H9 (cell line): Measurements from ENCODE around the gene GJD4. TPM values are rescaled to one million over a fixed set of nuclear protein-coding genes. Genes with fewer than 3 reads are reported as not detected.

Source experiments
- DNase-seq: peaks from one replicate; pipeline ENCODE4 v3.0.0-alpha.2; 2017
- H2AFZ ChIP-seq: one replicate; pipeline ENCODE4 v1.6.1; 2013; ENCODE audit warnings: mild to moderate bottlenecking, low read length, control low read depth, moderate library complexity
- H2AK5ac ChIP-seq: 2 replicates; pipeline ENCODE4 v1.6.1; 2013; ENCODE audit warnings: low read length, control low read depth, mixed read lengths; ENCODE audit not compliant: insufficient read length
- H2BK120ac ChIP-seq: one replicate; pipeline ENCODE4 v1.6.1; 2013; ENCODE audit warnings: low read depth, mild to moderate bottlenecking, low read length, control low read depth, inconsistent platforms; ENCODE audit not compliant: poor library complexity, severe bottlenecking
- H2BK12ac ChIP-seq: 2 replicates; pipeline ENCODE4 v1.6.1; 2013; ENCODE audit warnings: low read length, control low read depth, mixed read lengths, low read depth; ENCODE audit not compliant: insufficient read length
- H2BK15ac ChIP-seq: 2 replicates; pipeline ENCODE4 v1.6.1; 2013; ENCODE audit warnings: low read depth, low read length, control low read depth
- H2BK20ac ChIP-seq: one replicate; pipeline ENCODE4 v1.6.1; 2013; ENCODE audit warnings: low read depth, mild to moderate bottlenecking, low read length, control low read depth, inconsistent platforms; ENCODE audit not compliant: poor library complexity, severe bottlenecking
- H2BK5ac ChIP-seq: 2 replicates; pipeline ENCODE4 v1.6.1; 2013; ENCODE audit warnings: low read length, control low read depth, mixed read lengths; ENCODE audit not compliant: insufficient read length
- H3K14ac ChIP-seq: 2 replicates; pipeline ENCODE4 v1.6.1; 2013; ENCODE audit warnings: low read length, control low read depth; ENCODE audit not compliant: insufficient read depth
- H3K18ac ChIP-seq: 2 replicates; pipeline ENCODE4 v1.6.1; 2013; ENCODE audit warnings: low read depth, mild to moderate bottlenecking, mixed read lengths, low read length, control low read depth; ENCODE audit not compliant: insufficient read length
- H3K23ac ChIP-seq: 2 replicates; pipeline ENCODE4 v1.6.1; 2013; ENCODE audit warnings: low read length, control low read depth, mixed read lengths, low read depth; ENCODE audit not compliant: insufficient read length
- H3K23me2 ChIP-seq: 2 replicates; pipeline ENCODE4 v1.6.1; 2013; ENCODE audit warnings: low read depth, mild to moderate bottlenecking, mixed read lengths, low read length, control low read depth; ENCODE audit not compliant: insufficient read length, poor library complexity, severe bottlenecking
- H3K27ac ChIP-seq: 2 replicates; pipeline ENCODE4 v1.5.1; 2013; ENCODE audit warnings: low read length, control low read depth, mixed read lengths, low read depth; ENCODE audit not compliant: insufficient read length
- H3K27me3 ChIP-seq: 2 replicates; pipeline ENCODE4 v1.6.1; 2013; ENCODE audit warnings: low read length, control low read depth, inconsistent platforms; ENCODE audit not compliant: insufficient read depth
- H3K4ac ChIP-seq: 2 replicates; pipeline ENCODE4 v1.6.1; 2013; ENCODE audit warnings: low read depth, mild to moderate bottlenecking, control low read depth, inconsistent platforms, low read length, moderate library complexity
- H3K4me1 ChIP-seq: 2 replicates; pipeline ENCODE4 v1.6.1; 2013; ENCODE audit warnings: low read length, control low read depth, inconsistent platforms; ENCODE audit not compliant: insufficient read depth
- H3K4me2 ChIP-seq: 2 replicates; pipeline ENCODE4 v1.6.1; 2013; ENCODE audit warnings: low read length, control low read depth, mixed read lengths; ENCODE audit not compliant: insufficient read length, insufficient read depth
- H3K56ac ChIP-seq: 2 replicates; pipeline ENCODE4 v1.6.1; 2013; ENCODE audit warnings: low read depth, mild to moderate bottlenecking, mixed read lengths, low read length, control low read depth; ENCODE audit not compliant: insufficient read length
- H3K79me1 ChIP-seq: 2 replicates; pipeline ENCODE4 v1.6.1; 2013; ENCODE audit warnings: low read depth, mild to moderate bottlenecking, moderate library complexity, low read length, control low read depth, inconsistent platforms; ENCODE audit not compliant: insufficient read depth, poor library complexity, severe bottlenecking
- H3K79me2 ChIP-seq: 2 replicates; pipeline ENCODE4 v1.6.1; 2013; ENCODE audit warnings: low read length, control low read depth, inconsistent platforms; ENCODE audit not compliant: insufficient read depth
- H3K9ac ChIP-seq: 2 replicates; pipeline ENCODE4 v1.6.1; 2013; ENCODE audit warnings: low read length, control low read depth, mixed read lengths; ENCODE audit not compliant: insufficient read length; ENCODE audit errors: extremely low read depth
- H3K9me3 ChIP-seq: one replicate; pipeline ENCODE4 v1.6.1; 2013; ENCODE audit warnings: low read depth, low read length, inconsistent platforms; ENCODE audit not compliant: control insufficient read depth
- H3T11ph ChIP-seq: one replicate; pipeline ENCODE4 v1.6.1; 2013; ENCODE audit warnings: mild to moderate bottlenecking, low read length, control low read depth, inconsistent platforms
- H4K20me1 ChIP-seq: one replicate; pipeline ENCODE4 v1.6.1; 2013; ENCODE audit not compliant: control insufficient read depth, insufficient read length, insufficient read depth
- H4K5ac ChIP-seq: 2 replicates; pipeline ENCODE4 v1.6.1; 2013; ENCODE audit warnings: low read depth, mild to moderate bottlenecking, mixed read lengths, low read length, control low read depth; ENCODE audit not compliant: insufficient read length
- H4K8ac ChIP-seq: replicated peaks from 2 replicates; pipeline ENCODE4 v1.6.1; 2013; ENCODE audit warnings: low read length, control low read depth, mixed read lengths, low read depth; ENCODE audit not compliant: insufficient read length
- H4K91ac ChIP-seq: 2 replicates; pipeline ENCODE4 v1.6.1; 2013; ENCODE audit warnings: low read depth, mild to moderate bottlenecking, moderate library complexity, mixed read lengths, low read length, control low read depth; ENCODE audit not compliant: insufficient read length
- H3K27ac Mint-ChIP-seq, 3 experiments: 2 replicates in 2 of 3; 3 replicates in 1 of 3; pipeline ENCODE4 v1.8.0; 2020 to 2021; ENCODE audit warnings: mixed read lengths in 3 of 3, mild to moderate bottlenecking in 1 of 3, moderate library complexity in 1 of 3
- H3K27me3 Mint-ChIP-seq: 2 replicates; pipeline ENCODE4 v1.8.0; 2021; ENCODE audit warnings: low read depth, mild to moderate bottlenecking, moderate library complexity, mixed read lengths
- H3K36me3 Mint-ChIP-seq, 3 experiments: 2 replicates in 2 of 3; 3 replicates in 1 of 3; pipeline ENCODE4 v1.8.0; 2020 to 2021; ENCODE audit warnings: low read depth in 3 of 3, mixed read lengths in 3 of 3; ENCODE audit not compliant: insufficient read depth in 1 of 3
- H3K4me1 Mint-ChIP-seq, 2 experiments: 2 replicates each; pipeline ENCODE4 v1.8.0; 2020; ENCODE audit warnings: mixed read lengths in 2 of 2
- H3K4me3 Mint-ChIP-seq, 2 experiments: 2 replicates in 1 of 2; 3 replicates in 1 of 2; pipeline ENCODE4 v1.8.0; 2020 to 2021; ENCODE audit warnings: mild to moderate bottlenecking in 2 of 2, mixed read lengths in 2 of 2, moderate library complexity in 1 of 2
- H3K9me3 Mint-ChIP-seq, 2 experiments: 2 replicates in 1 of 2; 3 replicates in 1 of 2; pipeline ENCODE4 v1.8.0; 2020; ENCODE audit warnings: mild to moderate bottlenecking in 2 of 2, mixed read lengths in 2 of 2, moderate library complexity in 1 of 2
- WGBS: extraction: QIAGEN DNeasy Blood & Tissue Kit; methylation state at CpG from one replicate; pipeline ENCODE4 v1.1.7; 2013; ENCODE audit warnings: missing lambda C conversion rate, low lambda C conversion rate, mixed read lengths; ENCODE audit not compliant: insufficient read length; ENCODE audit errors: extremely low coverage; 5-methylcytosine and 5-hydroxymethylcytosine counted together
- total RNA-seq: library from RNA; stranded (reverse); gene quantifications from 2 replicates; pipeline ENCODE4 v1.2.1, GENCODE V29; 2021
- TF ChIP-seq, protein P1 (sequence below): fragments of 200-600 bp; sonication (generic); conservative IDR thresholded peaks from 3 replicates; pipeline ENCODE4 v1.8.0; 2021; ENCODE audit warnings: antibody characterized with exemption, mild to moderate bottlenecking

Gene GJD4
- total RNA-seq, 1 experiment from 2014 or later, result not detected

DNA sequence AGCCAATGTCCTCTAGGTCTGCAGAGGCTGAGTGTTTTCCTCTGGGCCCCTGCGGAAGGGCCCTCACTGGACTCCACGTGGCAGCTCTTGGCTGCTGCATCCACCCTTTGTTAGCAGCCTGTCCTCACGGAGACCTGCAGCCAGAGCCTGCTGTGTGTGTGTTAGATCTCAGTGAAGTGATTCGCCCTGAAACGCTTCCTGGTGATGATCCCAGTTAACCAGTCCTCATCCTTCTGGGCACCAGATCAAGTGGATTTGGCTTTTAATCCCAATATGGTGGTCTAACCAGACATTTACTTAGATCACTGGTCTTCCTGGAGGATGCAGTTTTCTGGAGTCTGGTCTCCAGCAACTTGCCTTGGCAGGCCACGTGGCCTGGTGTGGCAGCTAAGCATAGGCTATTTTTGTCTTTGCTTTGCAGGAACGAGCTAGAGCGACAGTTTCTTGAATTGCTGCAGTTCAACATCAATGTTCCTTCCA, 39.5 kb upstream of the GJD4 start:
- Mint-ChIP-seq H3K4me1 (peaks cover 4% of the 10 kb centered on the region in 2 experiments; a peak in 2 of 4 replicates), H3K36me3 (peaks cover 11 to 34% (median 16%) of the 10 kb centered on the region in 3 experiments), H3K27me3 (no peaks in the 10 kb centered on the region), H3K27ac (peak overlapping the region in 2 of 3 experiments; percentile 55 to 62; a peak in 3 of 7 replicates), H3K4me3 (no peak overlapping the region), H3K9me3 (no peaks in the 10 kb centered on the region)
- no peak overlapping the region for H3K14ac ChIP-seq
- no peaks in the 10 kb centered on the region for H3K4me1 ChIP-seq
- no peak overlapping the region for H2AFZ ChIP-seq
- H3K56ac ChIP-seq, result no peak overlapping the region
- no peak overlapping the region for H3K4ac ChIP-seq
- H3K9ac ChIP-seq, result no peak overlapping the region
- H3K79me2 ChIP-seq, result no peaks in the 10 kb centered on the region
- H2BK120ac ChIP-seq, result no peak overlapping the region
- H3K27me3 ChIP-seq, result no peaks in the 10 kb centered on the region
- H3K4me2 ChIP-seq, result no peak overlapping the region
- no peak for DNase-seq
- no peak overlapping the region for H2BK5ac ChIP-seq
- H4K5ac ChIP-seq, result no peak overlapping the region
- H3T11ph ChIP-seq, result no peak overlapping the region
- H4K20me1 ChIP-seq, result no peaks in the 10 kb centered on the region
- H3K9me3 ChIP-seq, result no peaks in the 10 kb centered on the region
- no peak overlapping the region for H3K23ac ChIP-seq
- no peaks in the 10 kb centered on the region for H3K79me1 ChIP-seq
- H2BK12ac ChIP-seq, result no peak overlapping the region
- H3K23me2 ChIP-seq, result no peaks in the 10 kb centered on the region
- no peak overlapping the region for H3K27ac ChIP-seq
- no peak overlapping the region for H4K91ac ChIP-seq
- no peak overlapping the region for H2BK15ac ChIP-seq
- no peak overlapping the region for H4K8ac ChIP-seq
- TF ChIP-seq, protein P1, sequence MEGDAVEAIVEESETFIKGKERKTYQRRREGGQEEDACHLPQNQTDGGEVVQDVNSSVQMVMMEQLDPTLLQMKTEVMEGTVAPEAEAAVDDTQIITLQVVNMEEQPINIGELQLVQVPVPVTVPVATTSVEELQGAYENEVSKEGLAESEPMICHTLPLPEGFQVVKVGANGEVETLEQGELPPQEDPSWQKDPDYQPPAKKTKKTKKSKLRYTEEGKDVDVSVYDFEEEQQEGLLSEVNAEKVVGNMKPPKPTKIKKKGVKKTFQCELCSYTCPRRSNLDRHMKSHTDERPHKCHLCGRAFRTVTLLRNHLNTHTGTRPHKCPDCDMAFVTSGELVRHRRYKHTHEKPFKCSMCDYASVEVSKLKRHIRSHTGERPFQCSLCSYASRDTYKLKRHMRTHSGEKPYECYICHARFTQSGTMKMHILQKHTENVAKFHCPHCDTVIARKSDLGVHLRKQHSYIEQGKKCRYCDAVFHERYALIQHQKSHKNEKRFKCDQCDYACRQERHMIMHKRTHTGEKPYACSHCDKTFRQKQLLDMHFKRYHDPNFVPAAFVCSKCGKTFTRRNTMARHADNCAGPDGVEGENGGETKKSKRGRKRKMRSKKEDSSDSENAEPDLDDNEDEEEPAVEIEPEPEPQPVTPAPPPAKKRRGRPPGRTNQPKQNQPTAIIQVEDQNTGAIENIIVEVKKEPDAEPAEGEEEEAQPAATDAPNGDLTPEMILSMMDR, result no peak
- H2BK20ac ChIP-seq, result no peak overlapping the region
- no peak overlapping the region for H2AK5ac ChIP-seq
- no CpG with 5 or more reads among the region's 8 CpGs for WGBS
- no peak overlapping the region for H3K18ac ChIP-seq
